Endothelial cell of umbilical vein (primary cell): ENCODE measurements around the gene CTSD. TPM values are rescaled to one million over a fixed set of nuclear protein-coding genes. Genes with fewer than 3 reads are reported as not detected.

Experiments used
- BruUV-seq: library from RNA; stranded (reverse); fragments of 400-500 nt; replicated peaks from 2 replicates; lab custom pipeline; 2021; lab: Mats Ljungman, UMichigan
- CTCF ChIA-PET: fragments of 300-600, 350-600 bp; sonication (Branson Sonifier 250); formaldehyde crosslinking; loops from one replicate; lab custom pipeline; 2021; ENCODE audit warnings: antibody characterized with exemption, inconsistent platforms; lab: Charles Lee
- POLR2A ChIA-PET: fragments of 300-600, 350-600 bp; sonication (Branson Sonifier 250); formaldehyde crosslinking; loops from one replicate; lab custom pipeline; 2021; ENCODE audit warnings: antibody characterized with exemption, inconsistent platforms; lab: Charles Lee
- DNase-seq: peaks from one replicate; pipeline ENCODE4 v3.0.0-alpha.2; 2011; ENCODE audit warnings: low read depth, low spot score
- FAIRE-seq: peaks from 2 replicates; lab custom pipeline; 2011; peaks lifted over from hg19 to GRCh38; lab: Jason Lieb, UNC
- H2AFZ ChIP-seq: 2 replicates; pipeline ENCODE4 v1.6.0; 2012; ENCODE audit warnings: low read depth, low read length, control low read depth, inconsistent platforms
- H3K27ac ChIP-seq: 2 replicates; pipeline ENCODE4 v1.5.1; 2011; ENCODE audit warnings: low read depth, mild to moderate bottlenecking, control low read depth, low read length, moderate library complexity; ENCODE audit not compliant: insufficient read depth
- H3K27me3 ChIP-seq, 2 experiments: 2 replicates each; pipeline versions ENCODE4 v1.6.0 to v1.6.1; 2011; ENCODE audit warnings: low read length in 2 of 2, mixed read lengths in 1 of 2; ENCODE audit not compliant: control insufficient read depth in 2 of 2, insufficient read depth in 2 of 2
- H3K36me3 ChIP-seq, 2 experiments: 2 replicates in 1 of 2; 3 replicates in 1 of 2; pipeline ENCODE4 v1.5.1; 2011; ENCODE audit warnings: low read length in 2 of 2, mild to moderate bottlenecking in 1 of 2, moderate library complexity in 1 of 2; ENCODE audit not compliant: control insufficient read depth in 2 of 2, insufficient read depth in 2 of 2; ENCODE audit errors: extremely low read depth in 1 of 2
- H3K4me1 ChIP-seq: 3 replicates; pipeline ENCODE4 v1.5.1; 2011; ENCODE audit warnings: mild to moderate bottlenecking, low read length; ENCODE audit not compliant: control insufficient read depth, insufficient read depth; ENCODE audit errors: extremely low read depth
- H3K4me2 ChIP-seq: 2 replicates; pipeline ENCODE4 v1.6.1; 2011; ENCODE audit warnings: low read length, control low read depth, mixed read lengths; ENCODE audit not compliant: insufficient read depth
- H3K4me3 ChIP-seq, 3 experiments: fragments of 200-600 bp in 1 of 3; sonication (generic), shearing (Covaris generic) in 1 of 3; replicated peaks in 1 of 3; 2 replicates each; pipeline ENCODE4 v1.5.1; 2011 to 2016; ENCODE audit warnings: control low read depth in 3 of 3, low read length in 3 of 3, mild to moderate bottlenecking in 2 of 3, inconsistent platforms in 1 of 3, low read depth in 1 of 3, moderate library complexity in 1 of 3; ENCODE audit not compliant: insufficient read depth in 1 of 3
- H3K79me2 ChIP-seq: 2 replicates; pipeline ENCODE4 v1.6.0; 2012; ENCODE audit warnings: low read length, inconsistent platforms; ENCODE audit not compliant: control insufficient read depth, insufficient read depth
- H3K9ac ChIP-seq: replicated peaks from 2 replicates; pipeline ENCODE3; 2011; ENCODE audit warnings: low read length, control low read depth; ENCODE audit not compliant: insufficient read depth; ENCODE audit errors: extremely low read depth
- H3K9me1 ChIP-seq: replicated peaks from 3 replicates; pipeline ENCODE4 v1.6.0; 2011; ENCODE audit warnings: mild to moderate bottlenecking, low read length; ENCODE audit not compliant: control insufficient read depth, insufficient read depth; ENCODE audit errors: extremely low read depth
- H3K9me3 ChIP-seq: replicated peaks from 2 replicates; pipeline ENCODE4 v1.5.1; 2012; ENCODE audit warnings: low read length, inconsistent platforms; ENCODE audit not compliant: control insufficient read depth, insufficient read depth
- H4K20me1 ChIP-seq: replicated peaks from 2 replicates; pipeline ENCODE3; 2011; ENCODE audit warnings: mild to moderate bottlenecking, low read length; ENCODE audit not compliant: control insufficient read depth, insufficient read depth; ENCODE audit errors: extremely low read depth
- CTCF ChIP-seq, 2 donors: IDR thresholded peaks; 1 replicate in 1 of 2; 2 replicates in 1 of 2; pipeline ENCODE4 v1.5.1; 2011; ENCODE audit warnings: low read length in 2 of 2, mild to moderate bottlenecking in 2 of 2, moderate library complexity in 2 of 2, control low read depth in 1 of 2, inconsistent platforms in 1 of 2, low read depth in 1 of 2; ENCODE audit not compliant: insufficient read depth in 1 of 2; ENCODE audit errors: extremely low read depth in 1 of 2
- EZH2 ChIP-seq: IDR thresholded peaks from 2 replicates; pipeline ENCODE4 v1.6.1; 2012; ENCODE audit warnings: borderline replicate concordance, low read depth, mild to moderate bottlenecking, moderate library complexity, low read length, inconsistent platforms; ENCODE audit not compliant: severe bottlenecking
- FOS ChIP-seq: IDR thresholded peaks from 2 replicates; pipeline ENCODE4 v1.6.1; 2011; ENCODE audit warnings: mild to moderate bottlenecking, low read length, moderate library complexity, borderline replicate concordance; ENCODE audit not compliant: insufficient read depth
- GATA2 ChIP-seq: IDR thresholded peaks from 2 replicates; pipeline ENCODE4 v1.7.0; 2011; ENCODE audit warnings: low read depth, mild to moderate bottlenecking, moderate library complexity, mixed read lengths, low read length; ENCODE audit not compliant: insufficient read length, insufficient read depth
- JUN ChIP-seq: IDR thresholded peaks from 2 replicates; pipeline ENCODE4 v1.6.1; 2011; ENCODE audit warnings: borderline replicate concordance, low read depth; ENCODE audit not compliant: insufficient read length, insufficient read depth
- MYC ChIP-seq: IDR thresholded peaks from one replicate; pipeline ENCODE4 v1.6.1; 2011; ENCODE audit warnings: mild to moderate bottlenecking, low read depth, low read length
- POLR2A ChIP-seq: IDR thresholded peaks from 2 replicates; pipeline ENCODE4 v1.6.1; 2012; ENCODE audit warnings: low read depth, mild to moderate bottlenecking, control low read depth, low read length
- POLR2AphosphoS5 ChIP-seq: IDR thresholded peaks from 2 replicates; pipeline ENCODE4 v1.6.1; 2012; ENCODE audit warnings: low read depth, mild to moderate bottlenecking, control low read depth, low read length, moderate library complexity; ENCODE audit not compliant: insufficient read depth
- dilution Hi-C: fragments of 300-500 bp; cut with MboI; formaldehyde crosslinking; loops from one replicate; pipeline ENCODE4 v1.15.0; 2019; ENCODE audit warnings: low sequenced_read_pairs; ENCODE audit not compliant: extremely low pct_ligation_motif_present
- intact Hi-C: fragments of 100-400 bp; cut with micrococcal nuclease; formaldehyde crosslinking; loops from one replicate; pipeline ENCODE4 v1.10.0; 2022
- polyA plus RNA-seq, 4 experiments: library from polyadenylated mRNA; depleted of rRNA in 3 of 4; stranded (reverse) in 3 of 4; unstranded in 1 of 4; fragments of >200 nt; gene quantifications; 2 replicates each; pipeline versions ENCODE4 v1.2.1 to v1.2.3, GENCODE V29; 2011 to 2012; ENCODE audit warnings: missing spikeins in 1 of 4
- total RNA-seq: library from RNA; stranded (reverse); gene quantifications from 2 replicates; pipeline ENCODE4 v1.2.3, GENCODE V29; 2021
- TF ChIP-seq, protein P1 (sequence below): IDR thresholded peaks from 2 replicates; pipeline ENCODE4 v1.6.1; 2011; ENCODE audit not compliant: insufficient read depth, insufficient read length

Gene CTSD
- total and polyA plus RNA-seq, 2 donors (not counting 3 experiments of a cell fraction or from before 2014, with no cell fraction given) = 215 to 248 TPM

GRCh38 chr11:1781593-1781975 is 17.9 kb upstream of the CTSD start:
- H3K36me3 ChIP-seq = no peaks in the 10 kb centered on the region
- BruUV-seq = no TSS peak
- H3K27ac ChIP-seq = no peak overlapping the region
- no peak overlapping the region for H2AFZ ChIP-seq
- no peak overlapping the region for H3K4me2 ChIP-seq
- H3K79me2 ChIP-seq = no peaks in the 10 kb centered on the region
- no peak for DNase-seq
- TF ChIP-seq CTCF (IDR thresholded peaks at IDR 0.05; ENCODE audit: extremely low read depth in 1 of 2, insufficient read depth in 1 of 2, low read depth in 1 of 2, low read length in 2 of 2) (no peak), EZH2 (no peak), FOS (no peak), JUN (no peak), GATA2 (no peak), POLR2AphosphoS5 (no peak), POLR2A (no peak), MYC (no peak)
- TF ChIP-seq, protein P1, sequence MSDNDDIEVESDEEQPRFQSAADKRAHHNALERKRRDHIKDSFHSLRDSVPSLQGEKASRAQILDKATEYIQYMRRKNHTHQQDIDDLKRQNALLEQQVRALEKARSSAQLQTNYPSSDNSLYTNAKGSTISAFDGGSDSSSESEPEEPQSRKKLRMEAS = no peak
- no peak overlapping the region for H3K4me3 ChIP-seq
- CTCF ChIA-PET = interaction anchor here (1.4 kb wide), 1 partner anchor 30 kb away, joined by 3 read pairs; no protein-coding TSS in a partner anchor
- no peak overlapping the region for H3K9ac ChIP-seq
- no peaks in the 10 kb centered on the region for H4K20me1 ChIP-seq
- POLR2A ChIA-PET = no interaction called here
- no peaks in the 10 kb centered on the region for H3K4me1 ChIP-seq
- no peaks in the 10 kb centered on the region for H3K9me3 ChIP-seq
- H3K9me1 ChIP-seq = no peaks in the 10 kb centered on the region
- no peak for FAIRE-seq
- no peaks in the 10 kb centered on the region for H3K27me3 ChIP-seq
- dilution Hi-C loops (no loop called here), intact Hi-C loops (no loop called here)
